ENCODE data around the gene CSNK1G2.

The CSNK1G2 gene

DNA sequence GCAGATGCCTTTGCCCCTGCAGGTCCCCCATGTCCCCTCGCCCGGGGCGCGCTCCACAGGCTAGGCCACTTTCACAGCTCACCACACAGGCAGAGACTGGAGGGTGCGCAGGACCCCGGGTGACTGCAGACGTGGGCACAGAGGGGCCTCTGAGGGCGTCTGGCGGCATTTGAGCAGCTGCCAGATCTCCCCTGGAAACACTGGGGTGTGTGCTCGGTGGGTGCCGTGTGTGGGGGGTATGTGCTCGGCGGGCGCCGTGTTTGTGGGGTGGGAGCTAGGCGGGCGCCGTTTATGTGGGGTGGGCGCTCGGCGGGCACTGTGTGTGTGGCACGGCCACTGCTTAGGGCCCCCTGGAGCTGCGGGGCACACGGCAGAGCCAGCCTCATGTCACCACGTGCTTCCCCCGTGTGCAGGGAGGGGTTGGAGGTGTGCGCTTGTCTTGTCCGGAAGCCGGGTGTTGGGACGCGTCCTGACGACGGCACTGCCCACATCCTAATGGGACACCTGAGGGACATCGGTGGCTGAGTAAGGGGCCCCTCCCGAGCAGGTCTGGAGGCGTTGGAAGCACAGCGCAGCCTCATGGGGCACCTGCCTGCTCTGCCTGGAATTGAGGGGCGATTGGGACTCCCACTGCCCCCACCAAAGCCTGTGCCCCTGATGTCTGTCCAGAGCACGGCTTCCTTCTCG is 16.7 kb downstream of the CSNK1G2 start:
- H3K4me3 ChIP-seq = no peak overlapping the region
- no peak overlapping the region for H3K27ac ChIP-seq

GRCh38 chr19:1959928-1960589 is 19.1 kb downstream of the CSNK1G2 start:
- Histone ChIP-seq H3K4me3 (no peak overlapping the region), H3K27ac (no peak overlapping the region)

DNA sequence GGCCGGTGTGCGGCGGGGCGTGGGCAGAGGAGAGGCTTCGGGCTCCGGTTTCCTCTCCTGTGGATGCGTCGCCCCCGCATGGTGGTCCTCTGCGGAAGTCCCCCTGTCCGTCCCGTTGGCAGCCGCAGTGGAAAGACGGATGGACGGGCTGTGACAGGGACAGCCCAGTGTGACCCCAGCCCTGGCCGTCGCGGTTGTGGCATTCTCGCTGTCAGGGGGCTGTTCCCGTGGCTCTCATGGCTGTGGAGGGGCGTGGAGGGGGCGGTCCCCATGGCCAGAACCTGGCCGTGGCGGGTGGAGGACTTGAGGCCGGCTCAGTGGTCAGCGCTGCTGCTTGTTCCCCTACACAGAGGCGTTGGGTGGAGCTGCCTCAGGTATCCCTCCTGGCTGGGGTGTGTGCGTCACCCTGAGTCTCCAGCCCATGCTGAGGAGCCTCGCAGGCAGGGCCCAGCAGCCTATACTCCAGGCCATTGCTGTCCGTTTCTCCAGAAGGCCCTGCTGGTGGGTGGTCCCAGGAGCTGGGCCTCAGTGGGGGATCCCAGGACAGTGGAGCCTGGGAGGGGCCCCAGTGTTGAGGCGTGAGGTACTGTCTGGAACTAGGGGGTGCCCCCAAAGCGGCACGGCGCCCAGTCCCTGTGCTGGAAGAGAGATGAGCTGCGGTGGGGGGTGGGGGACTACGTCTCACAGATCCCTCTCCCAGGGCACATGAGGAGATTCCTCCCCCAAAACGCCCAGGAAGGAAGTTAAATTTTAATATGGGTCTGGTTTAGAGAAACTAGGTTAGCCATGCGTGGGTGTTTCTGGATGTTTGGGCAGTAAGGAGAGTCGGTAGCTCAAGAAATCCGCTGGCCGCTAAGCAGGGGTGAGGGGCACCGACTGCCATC is 20.3 kb downstream of the CSNK1G2 start:
- Histone ChIP-seq H3K27ac (no peak overlapping the region), H3K4me3 (no peak overlapping the region)

- H3K4me3 ChIP-seq = no peak overlapping the region
- no peak overlapping the region for H3K27ac ChIP-seq
These were observed 21.7 kb downstream of the CSNK1G2 start for GRCh38 chr19:1962674-1963073.

GRCh38 chr19:1967087-1967608 is 26.2 kb downstream of the CSNK1G2 start:
- Histone ChIP-seq H3K4me3 (no peak overlapping the region), H3K27ac (no peak overlapping the region)

DNA sequence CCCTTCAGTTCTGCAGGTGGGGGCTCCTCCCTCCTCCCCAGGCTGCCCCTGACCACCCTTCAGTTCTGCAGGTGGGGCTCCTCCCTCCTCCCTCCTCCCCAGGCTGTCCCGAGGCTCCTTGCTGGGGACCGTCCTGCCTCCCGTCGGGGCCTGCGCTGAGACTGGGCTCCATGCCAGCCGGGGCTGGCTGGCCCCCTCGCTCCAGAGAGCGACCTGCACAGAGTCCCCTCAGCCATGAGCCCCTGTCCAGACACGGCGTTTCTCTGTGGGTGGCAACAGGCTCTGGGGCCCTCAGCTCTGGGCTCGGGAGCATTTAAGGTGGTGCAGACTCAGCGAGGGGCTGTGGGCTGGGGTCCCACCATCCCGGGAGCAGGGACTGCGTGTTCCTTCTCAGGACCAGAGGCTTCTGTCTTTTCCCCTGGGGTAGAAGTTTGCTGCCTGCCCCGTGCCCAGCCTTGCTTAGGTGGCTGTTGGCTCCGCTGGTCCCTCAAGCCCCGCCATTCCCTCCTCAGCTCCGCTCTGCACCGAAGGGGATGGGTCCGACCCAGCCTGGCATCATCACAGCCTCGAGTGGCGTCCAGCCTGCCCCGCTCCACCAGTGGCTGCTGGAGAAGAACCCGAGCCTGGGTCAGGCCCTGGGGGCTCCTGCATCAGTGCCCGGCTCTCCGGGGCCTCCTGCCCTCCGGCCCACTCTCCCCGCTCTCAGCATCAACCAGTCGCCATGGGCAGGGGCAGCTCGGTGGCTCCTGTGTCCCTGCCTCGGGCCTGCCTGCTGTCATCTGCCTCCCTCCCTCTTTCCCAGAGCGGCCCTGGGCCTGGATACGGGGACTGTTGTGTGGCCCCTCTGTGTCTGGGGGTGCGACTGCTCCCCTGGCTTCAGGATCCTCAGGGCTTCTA is 27.6 kb downstream of the CSNK1G2 start:
- H3K4me3 ChIP-seq = no peak overlapping the region
- no peak overlapping the region for H3K27ac ChIP-seq

DNA sequence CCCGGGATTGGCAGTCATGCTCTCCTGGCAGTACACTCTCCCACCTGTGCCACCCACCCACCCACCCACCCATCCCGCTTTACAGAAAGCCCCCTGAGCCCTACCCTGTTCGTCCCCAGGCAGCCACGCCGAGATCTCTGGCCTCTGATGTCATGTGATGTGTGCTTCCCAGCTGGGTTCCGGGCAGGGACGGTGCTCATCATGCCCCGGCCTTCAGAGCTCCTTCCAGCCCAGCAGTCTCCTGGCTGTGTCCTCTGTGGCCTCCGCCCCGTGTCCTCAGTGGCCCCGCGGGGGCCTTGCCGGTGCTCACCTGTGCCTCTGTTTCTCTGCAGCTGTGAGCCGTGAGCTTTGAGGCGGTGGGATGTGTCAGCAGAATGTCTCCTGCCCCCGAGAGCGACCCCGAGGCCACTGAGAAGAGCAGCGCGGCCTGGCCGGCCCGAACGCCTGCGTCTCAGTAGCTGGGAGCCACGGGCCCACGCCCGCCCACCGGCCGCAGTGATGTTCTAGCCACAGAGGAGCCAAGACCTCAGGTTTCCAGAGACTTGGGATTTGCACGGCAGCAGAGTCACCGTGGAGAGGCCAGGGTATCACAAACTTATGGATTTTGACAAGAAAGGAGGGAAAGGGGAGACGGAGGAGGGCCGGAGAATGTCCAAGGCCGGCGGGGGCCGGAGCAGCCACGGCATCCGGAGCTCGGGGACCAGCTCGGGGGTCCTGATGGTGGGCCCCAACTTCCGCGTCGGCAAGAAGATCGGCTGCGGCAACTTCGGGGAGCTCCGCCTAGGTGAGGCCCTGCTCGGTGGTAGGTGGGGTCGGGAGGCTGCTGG is 28.4 kb downstream of the CSNK1G2 start:
- Histone ChIP-seq H3K27ac (no peak overlapping the region), H3K4me3 (no peak overlapping the region)

DNA sequence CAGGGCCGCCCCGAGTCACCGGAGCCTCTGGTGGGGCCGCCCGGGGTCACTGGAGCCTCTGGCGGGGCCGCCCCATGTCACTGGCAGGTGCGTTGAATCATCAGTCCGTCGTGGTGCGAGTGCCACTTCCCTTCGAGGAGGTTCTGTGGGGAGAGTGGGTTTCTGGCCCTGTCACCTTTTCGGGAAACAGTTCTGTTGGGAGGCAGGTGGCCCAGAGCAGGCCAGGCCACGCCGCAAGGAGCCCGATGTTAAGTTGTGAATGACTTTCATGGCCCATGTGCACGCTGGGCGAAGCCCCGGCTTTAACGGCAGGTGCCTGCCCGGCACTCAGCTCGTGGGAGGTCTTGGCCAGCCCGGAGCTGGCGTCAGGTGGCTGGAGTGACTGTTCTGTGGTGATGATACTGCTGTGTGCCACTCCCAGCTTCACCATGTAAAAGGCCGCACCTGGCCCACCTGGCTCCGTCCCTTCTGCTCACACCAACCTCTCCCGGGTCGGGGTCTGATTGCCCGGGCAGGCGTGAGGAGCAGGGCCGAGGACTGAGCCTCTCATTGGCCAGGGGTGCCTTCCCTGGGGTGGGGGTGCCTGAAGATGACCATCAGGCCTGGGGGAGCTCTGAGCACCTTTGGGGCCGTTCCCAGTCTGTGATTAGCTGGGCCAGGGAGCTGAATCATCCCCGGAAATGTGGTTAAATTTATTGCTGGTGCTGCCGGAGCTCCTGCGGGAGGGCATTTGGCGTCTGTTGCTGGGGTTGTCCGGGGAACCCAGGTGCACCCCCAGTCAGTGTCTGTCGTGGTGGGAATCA is 29.2 kb downstream of the CSNK1G2 start:
- Histone ChIP-seq H3K4me3 (no peak overlapping the region), H3K27ac (no peak overlapping the region)

DNA sequence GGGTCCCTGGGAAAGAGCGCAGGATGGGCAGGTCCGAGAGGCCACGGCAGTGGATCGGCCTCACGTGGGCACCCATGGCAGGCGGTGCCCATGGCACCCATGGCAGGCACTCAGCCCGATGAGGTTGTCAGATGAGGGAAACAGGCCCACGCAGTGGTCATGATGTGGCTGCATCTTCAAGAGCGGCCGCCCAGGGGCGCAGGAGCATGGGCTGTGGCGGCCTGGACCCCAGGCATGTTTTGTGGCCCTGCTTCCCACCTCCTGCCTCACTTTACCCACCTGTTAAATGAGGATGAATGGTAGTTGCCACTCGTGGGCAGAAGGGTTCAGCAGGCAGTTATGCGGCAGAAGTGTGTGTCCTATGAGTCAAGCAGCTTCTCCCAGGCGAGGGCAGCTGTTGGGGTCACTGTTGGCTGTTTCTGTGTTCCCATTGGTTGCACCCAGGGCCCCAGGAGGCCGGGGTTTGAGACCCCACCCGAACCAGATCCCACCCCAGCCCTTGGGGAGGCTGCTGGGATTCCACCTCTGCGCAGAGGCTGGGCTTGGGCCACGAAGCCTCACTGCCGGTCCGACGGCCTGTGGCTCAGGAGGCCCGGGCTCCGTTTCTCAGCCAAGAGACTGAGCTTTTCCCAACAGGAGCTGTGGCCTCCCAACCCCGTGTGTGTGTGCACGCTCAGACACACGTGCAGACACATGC is 30.0 kb downstream of the CSNK1G2 start:
- H3K27ac ChIP-seq = no peak overlapping the region
- H3K4me3 ChIP-seq = no peak overlapping the region

DNA sequence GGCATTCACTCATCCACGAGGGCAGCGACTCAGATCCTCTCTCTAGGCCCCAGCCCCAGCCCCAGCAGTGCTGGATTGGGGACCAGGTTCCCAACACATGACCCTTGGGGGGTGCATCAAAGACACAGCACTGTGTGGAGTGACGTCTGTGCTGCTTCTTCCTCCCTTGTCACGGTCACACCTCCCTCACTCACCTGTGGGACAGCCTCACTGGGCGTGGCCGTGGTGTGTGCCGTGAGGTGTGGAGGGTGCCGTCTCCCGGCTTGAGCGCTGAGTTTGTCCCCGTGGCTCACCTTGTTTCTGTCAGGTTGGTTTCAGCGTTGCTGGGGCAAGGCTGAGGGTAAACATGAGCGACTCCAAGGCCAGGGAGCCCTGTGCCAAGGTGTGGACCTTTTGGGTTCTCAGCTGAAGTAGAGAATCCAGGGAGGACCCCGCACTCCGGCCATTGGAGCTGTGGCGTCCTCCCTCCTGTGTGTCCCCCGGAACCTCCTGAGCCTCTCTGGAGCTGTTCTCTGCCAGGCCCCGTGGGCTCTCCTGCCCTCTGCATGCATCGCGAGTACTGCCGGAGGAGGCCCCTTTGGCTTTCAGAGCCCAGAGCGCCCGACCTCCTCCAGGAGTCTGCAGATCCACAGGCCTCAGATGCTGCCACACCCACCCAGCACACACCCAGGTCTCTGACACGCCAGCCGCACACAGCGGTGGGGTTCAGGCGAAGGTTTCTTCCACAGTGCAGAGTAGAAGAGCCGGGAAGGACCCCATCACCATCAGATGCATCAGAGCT is 33.6 kb downstream of the CSNK1G2 start:
- Histone ChIP-seq H3K4me3 (no peak overlapping the region), H3K27ac (no peak overlapping the region)

- no peak overlapping the region for H3K27ac ChIP-seq
- no peak overlapping the region for H3K4me3 ChIP-seq
These were observed 34.1 kb downstream of the CSNK1G2 start for GRCh38 chr19:1975162-1975480.

DNA sequence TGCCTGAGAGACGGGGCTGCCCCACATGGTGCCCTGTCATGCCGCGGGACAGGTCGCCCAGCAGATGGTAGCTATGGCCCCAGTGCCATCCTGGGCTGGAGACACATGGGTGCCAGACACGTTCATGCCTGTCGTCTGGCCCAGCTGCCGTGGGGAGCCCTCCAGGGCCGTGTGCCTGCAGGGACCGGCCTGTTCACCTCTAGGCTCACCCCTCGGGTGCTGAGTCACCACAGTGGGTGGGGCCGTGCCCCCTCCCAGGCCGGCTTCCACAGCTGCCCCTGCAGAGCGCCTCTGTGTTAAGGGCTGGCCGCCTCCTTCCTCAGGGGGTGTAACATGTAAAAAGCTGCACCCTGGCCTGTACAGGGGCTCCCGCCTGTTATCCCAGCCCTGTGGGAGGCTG is 36.1 kb downstream of the CSNK1G2 start:
- Histone ChIP-seq H3K27ac (no peak overlapping the region), H3K4me3 (no peak overlapping the region)

GRCh38 chr19:1978346-1978894 is 37.4 kb downstream of the CSNK1G2 start:
- Histone ChIP-seq H3K27ac (peak overlapping the region in 7 of 21 experiments; percentile 5 to 55 (median 26)), H3K4me3 (no peak overlapping the region)

GRCh38 chr19:1979017-1979416 is 38.0 kb downstream of the CSNK1G2 start:
- H3K27ac ChIP-seq = no peak overlapping the region
- no peak overlapping the region for H3K4me3 ChIP-seq

- H3K4me3 ChIP-seq = no peak overlapping the region
- no peak overlapping the region for H3K27ac ChIP-seq
These were observed 38.7 kb downstream of the CSNK1G2 start for GRCh38 chr19:1979642-1980041.

DNA sequence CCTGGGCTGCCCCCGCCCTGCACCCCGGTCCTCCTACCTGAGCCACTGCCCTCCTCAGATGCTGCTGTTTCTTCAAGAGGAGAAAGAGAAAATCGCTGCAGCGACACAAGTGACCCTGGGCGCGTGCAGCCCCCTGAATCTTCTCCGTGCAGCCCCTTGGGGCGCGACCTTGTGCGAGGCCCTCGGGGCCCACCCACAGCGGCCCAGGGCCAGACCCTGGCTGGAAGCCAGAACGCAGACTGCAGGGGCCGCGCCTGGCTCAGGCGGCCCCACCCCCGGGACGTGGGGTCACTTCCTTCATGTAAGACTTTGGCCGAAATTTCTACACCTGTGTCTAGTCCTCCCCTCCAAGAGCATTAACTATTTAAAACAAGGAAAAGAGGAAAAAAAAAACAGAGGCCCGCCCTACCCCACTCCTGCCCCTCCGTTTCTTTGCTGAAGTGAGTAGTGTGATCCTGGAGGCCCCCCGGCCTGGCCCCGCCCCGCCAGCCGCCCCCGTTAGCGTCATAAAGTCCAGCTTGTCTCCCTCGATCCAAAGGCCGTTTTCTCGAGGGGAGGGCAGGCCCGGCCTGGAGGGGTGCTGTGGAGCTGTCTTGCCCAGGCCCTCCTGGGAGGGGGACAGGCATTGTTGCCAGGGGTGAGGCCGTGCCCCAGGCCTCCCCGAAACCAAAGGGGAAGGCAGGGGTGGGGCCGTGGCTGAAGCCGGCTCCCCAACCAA is 39.3 kb downstream of the CSNK1G2 start:
- H3K27ac ChIP-seq = no peak overlapping the region

More for the DNA sequence above, 39.3 kb downstream of the CSNK1G2 start:
- H3K4me3 ChIP-seq = no peak overlapping the region

Measured in skin epidermis (tissue), 12 donors.